ENCODE data around the gene FRZB.

FRZB gene

DNA sequence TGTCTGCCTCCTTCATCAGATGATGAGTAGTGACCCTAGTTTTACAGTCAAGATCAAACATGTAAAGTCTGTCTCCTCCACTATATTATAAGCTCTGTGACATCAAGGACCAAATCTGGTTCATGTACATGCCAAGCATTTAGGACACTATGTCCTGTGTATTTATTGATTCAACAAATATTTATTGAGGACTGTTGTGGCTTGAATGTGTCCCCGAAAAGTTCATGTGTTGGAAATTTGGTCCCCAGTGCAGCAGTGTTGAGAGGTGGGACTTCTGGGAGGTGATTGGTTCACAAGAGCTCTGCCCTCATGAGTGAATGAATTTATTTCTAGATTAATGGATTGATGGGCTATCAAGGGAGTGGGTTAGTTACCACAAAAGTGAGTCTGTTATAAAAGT lies 46.6 kb upstream of the FRZB start:
- Histone ChIP-seq H4K20me1 (ENCODE audit: insufficient read depth, low read length) (no peaks in the 10 kb centered on the region), H3K4me2 (ENCODE audit: low read depth, low read length) (no peak overlapping the region), H3K27ac (ENCODE audit: low read length) (no peak overlapping the region), H3K4me3 (ENCODE audit: low read length) (no peak overlapping the region), H3K36me3 (replicated peaks; ENCODE audit: insufficient read depth, low read length) (no peaks in the 10 kb centered on the region), H2AFZ (ENCODE audit: low read length) (no peak overlapping the region), H3K4me1 (ENCODE audit: low read length) (peaks cover 2% of the 10 kb centered on the region; the same call in 1 of the 2 replicates), H3K9ac (ENCODE audit: low read length) (no peak overlapping the region), H3K79me2 (ENCODE audit: low read length) (no peaks in the 10 kb centered on the region), H3K9me3 (replicated peaks; ENCODE audit: insufficient read depth, low read length) (no peaks in the 10 kb centered on the region), H3F3A (ENCODE audit: insufficient read depth, low read length) (no peaks in the 10 kb centered on the region), H3K9me2 (replicated peaks; ENCODE audit: insufficient read depth, low read length) (no peaks in the 10 kb centered on the region), H3K27me3 (replicated peaks; ENCODE audit: insufficient read depth, low read length) (no peaks in the 10 kb centered on the region)
- DNase-seq: no peak
- TF ChIP-seq EZH2 (optimal IDR thresholded peaks at IDR 0.05; ENCODE audit: low read depth, low read length): no peak
- no peak for TF ChIP-seq CTCF (IDR thresholded peaks at IDR 0.05; ENCODE audit: low read length)

GRCh38 chr2:182912518-182912915 lies 46.1 kb upstream of the FRZB start:
- no peaks in the 10 kb centered on the region for H3K9me3 ChIP-seq (replicated peaks; ENCODE audit: insufficient read depth, low read length)
- H3F3A ChIP-seq (ENCODE audit: insufficient read depth, low read length): no peaks in the 10 kb centered on the region
- no peak overlapping the region for H3K4me2 ChIP-seq (ENCODE audit: low read depth, low read length)
- H3K9ac ChIP-seq (ENCODE audit: low read length): no peak overlapping the region
- H3K4me3 ChIP-seq (ENCODE audit: low read length): no peak overlapping the region
- H3K9me2 ChIP-seq (replicated peaks; ENCODE audit: insufficient read depth, low read length): no peaks in the 10 kb centered on the region
- H3K27ac ChIP-seq (ENCODE audit: low read length): no peak overlapping the region
- H3K79me2 ChIP-seq (ENCODE audit: low read length): no peaks in the 10 kb centered on the region
- no peak overlapping the region for H2AFZ ChIP-seq (ENCODE audit: low read length)
- no peak for DNase-seq
- H3K27me3 ChIP-seq (replicated peaks; ENCODE audit: insufficient read depth, low read length): no peaks in the 10 kb centered on the region
- no peaks in the 10 kb centered on the region for H3K36me3 ChIP-seq (replicated peaks; ENCODE audit: insufficient read depth, low read length)
- TF ChIP-seq EZH2phosphoT487 (IDR thresholded peaks at IDR 0.05; ENCODE audit: low read length) (no peak), EZH2 (optimal IDR thresholded peaks at IDR 0.05; ENCODE audit: low read depth, low read length) (no peak)
- peaks cover 2% of the 10 kb centered on the region; the same call in 1 of the 2 replicates for H3K4me1 ChIP-seq (ENCODE audit: low read length)
- H4K20me1 ChIP-seq (ENCODE audit: insufficient read depth, low read length): no peaks in the 10 kb centered on the region

- H3F3A ChIP-seq (ENCODE audit: insufficient read depth, low read length): no peaks in the 10 kb centered on the region
- H3K9me2 ChIP-seq (replicated peaks; ENCODE audit: insufficient read depth, low read length): no peaks in the 10 kb centered on the region
- H2AFZ ChIP-seq (ENCODE audit: low read length): no peak overlapping the region
- no peaks in the 10 kb centered on the region for H3K36me3 ChIP-seq (replicated peaks; ENCODE audit: insufficient read depth, low read length)
- DNase-seq: no peak
- no peak overlapping the region for H3K27ac ChIP-seq (ENCODE audit: low read length)
- H3K27me3 ChIP-seq (replicated peaks; ENCODE audit: insufficient read depth, low read length): no peaks in the 10 kb centered on the region
- no peaks in the 10 kb centered on the region for H3K79me2 ChIP-seq (ENCODE audit: low read length)
- H3K4me1 ChIP-seq (ENCODE audit: low read length): peaks cover 2% of the 10 kb centered on the region; the same call in 1 of the 2 replicates
- H3K9me3 ChIP-seq (replicated peaks; ENCODE audit: insufficient read depth, low read length): no peaks in the 10 kb centered on the region
- no peak overlapping the region for H3K9ac ChIP-seq (ENCODE audit: low read length)
- no peak for TF ChIP-seq EZH2 (optimal IDR thresholded peaks at IDR 0.05; ENCODE audit: low read depth, low read length)
- no peak for TF ChIP-seq CTCF (IDR thresholded peaks at IDR 0.05; ENCODE audit: low read length)
- no peak for TF ChIP-seq EZH2phosphoT487 (IDR thresholded peaks at IDR 0.05; ENCODE audit: low read length)
- no peak overlapping the region for H3K4me2 ChIP-seq (ENCODE audit: low read depth, low read length)
- H3K4me3 ChIP-seq (ENCODE audit: low read length): no peak overlapping the region
- no peaks in the 10 kb centered on the region for H4K20me1 ChIP-seq (ENCODE audit: insufficient read depth, low read length)
These were observed 45.5 kb upstream of the FRZB start for GRCh38 chr2:182911813-182912517.

- Histone ChIP-seq H3F3A (ENCODE audit: insufficient read depth, low read length) (no peaks in the 10 kb centered on the region), H3K4me2 (ENCODE audit: low read depth, low read length) (no peak overlapping the region), H4K20me1 (ENCODE audit: insufficient read depth, low read length) (no peaks in the 10 kb centered on the region), H3K9me2 (replicated peaks; ENCODE audit: insufficient read depth, low read length) (no peaks in the 10 kb centered on the region), H3K79me2 (ENCODE audit: low read length) (no peaks in the 10 kb centered on the region), H3K9me3 (replicated peaks; ENCODE audit: insufficient read depth, low read length) (no peaks in the 10 kb centered on the region), H3K4me1 (ENCODE audit: low read length) (peaks cover 2% of the 10 kb centered on the region; the same call in 1 of the 2 replicates), H2AFZ (ENCODE audit: low read length) (no peak overlapping the region), H3K36me3 (replicated peaks; ENCODE audit: insufficient read depth, low read length) (no peaks in the 10 kb centered on the region), H3K27ac (ENCODE audit: low read length) (no peak overlapping the region), H3K9ac (ENCODE audit: low read length) (no peak overlapping the region), H3K27me3 (replicated peaks; ENCODE audit: insufficient read depth, low read length) (no peaks in the 10 kb centered on the region), H3K4me3 (ENCODE audit: low read length) (no peak overlapping the region)
- DNase-seq: no peak
- TF ChIP-seq EZH2phosphoT487 (IDR thresholded peaks at IDR 0.05; ENCODE audit: low read length) (no peak), CTCF (IDR thresholded peaks at IDR 0.05; ENCODE audit: low read length) (no peak), EZH2 (optimal IDR thresholded peaks at IDR 0.05; ENCODE audit: low read depth, low read length) (no peak)
These were observed 44.5 kb upstream of the FRZB start for GRCh38 chr2:182910965-182911364.
